Mucosa of descending colon (tissue), 3 donors: Measurements from ENCODE around the gene CTF1. TPM values are rescaled to one million over a fixed set of nuclear protein-coding genes. Genes with fewer than 3 reads are reported as not detected.

Experiments used
- ATAC-seq: fragments of 200-7000 bp; cut with Tn5 transposase; one replicate; pipeline ENCODE4 v1.9.1; 2020; ENCODE audit warnings: mild to moderate bottlenecking, moderate library complexity
- DNase-seq, 3 donors: peaks; one replicate each; pipeline ENCODE4 v3.0.0-alpha.2; 2020
- H3K36me3 ChIP-seq: fragments of 200-600 bp; one replicate; pipeline ENCODE4 v1.8.0; 2021; ENCODE audit warnings: low read depth, mild to moderate bottlenecking
- H3K4me1 ChIP-seq: fragments of 200-600 bp; one replicate; pipeline ENCODE4 v1.8.0; 2021; ENCODE audit warnings: low read depth, mild to moderate bottlenecking
- H3K4me3 ChIP-seq: fragments of 200-600 bp; one replicate; pipeline ENCODE4 v1.8.0; 2021; ENCODE audit warnings: mild to moderate bottlenecking
- H3K9me3 ChIP-seq: fragments of 200-600 bp; one replicate; pipeline ENCODE4 v1.8.0; 2021; ENCODE audit warnings: mild to moderate bottlenecking
- CTCF ChIP-seq: fragments of 200-600 bp; IDR thresholded peaks from one replicate; pipeline ENCODE4 v1.8.0; 2022; ENCODE audit warnings: antibody characterized with exemption, mild to moderate bottlenecking
- intact Hi-C, 2 donors: fragments of 100-400 bp; cut with DNase I in 1 of 2; cut with micrococcal nuclease in 1 of 2; formaldehyde crosslinking; loops; one replicate each; pipeline versions ENCODE4 v1.11.0 to v1.11.1; 2022; cut with DNase I, micrococcal nuclease
- total RNA-seq, 3 donors: library from RNA; stranded (reverse); fragmentation: NEBNext Ultra II Directional in 2 of 3; extraction: Animal tissue kit (Norgen Biotek cat#: 25700) in 2 of 3; gene quantifications; one replicate each; pipeline versions ENCODE4 v1.2.1 to v1.2.4, GENCODE V29; 2021 to 2023
- donor health status: DM: no; HTN: no; CAD: no; lungs with moderate emphysema.
- donor health status: DM: no; HTN: no; CAD: no.
- donor health status: DM: no; HTN: yes; CAD: no.

Gene CTF1
- total RNA-seq, 3 donors from 2014 or later = 1.1 to 7.6 (median 1.5) TPM

GRCh38 chr16:30904114-30904780 is 7.8 kb downstream of the CTF1 start:
- Histone ChIP-seq H3K4me1 (peaks cover 3% of the 10 kb centered on the region), H3K9me3 (no peaks in the 10 kb centered on the region), H3K36me3 (no peaks in the 10 kb centered on the region), H3K4me3 (no peak overlapping the region)
- no peak for TF ChIP-seq CTCF
- no peak for DNase-seq
- intact Hi-C loops = no loop called here
- ATAC-seq = no peak

- no peak for TF ChIP-seq CTCF
- ATAC-seq (no peak), DNase-seq (no peak)
- H3K4me3 ChIP-seq = no peak overlapping the region
- intact Hi-C loops = no loop called here
- no peaks in the 10 kb centered on the region for H3K4me1 ChIP-seq
- H3K36me3 ChIP-seq = no peaks in the 10 kb centered on the region
- no peaks in the 10 kb centered on the region for H3K9me3 ChIP-seq
These were observed 10.7 kb downstream of the CTF1 start for GRCh38 chr16:30907064-30907463.

GRCh38 chr16:30910427-30911029 is 14.1 kb downstream of the CTF1 start:
- no peak for ATAC-seq
- intact Hi-C loops = loop anchor here in 1 of 2 donors (5.0 kb wide), 1 partner anchor 73 kb away; no protein-coding TSS in a partner anchor
- H3K36me3 ChIP-seq = no peaks in the 10 kb centered on the region
- TF ChIP-seq CTCF = no peak
- no peaks in the 10 kb centered on the region for H3K9me3 ChIP-seq
- H3K4me1 ChIP-seq = no peaks in the 10 kb centered on the region
- H3K4me3 ChIP-seq = no peak overlapping the region
- DNase-seq = no peak

GRCh38 chr16:30912794-30913412 is 16.5 kb downstream of the CTF1 start:
- DNase-seq (no peak), ATAC-seq (no peak)
- no peaks in the 10 kb centered on the region for H3K36me3 ChIP-seq
- H3K4me3 ChIP-seq = no peak overlapping the region
- no peaks in the 10 kb centered on the region for H3K9me3 ChIP-seq
- H3K4me1 ChIP-seq = no peaks in the 10 kb centered on the region
- intact Hi-C loops = loop anchor here in 1 of 2 donors (5.0 kb wide), 1 partner anchor 76 kb away; no protein-coding TSS in a partner anchor
- no peak for TF ChIP-seq CTCF

GRCh38 chr16:30914830-30915229 is 18.4 kb downstream of the CTF1 start:
- ATAC-seq (no peak), DNase-seq (no peak)
- intact Hi-C loops = loop anchor here in 1 of 2 donors (5.0 kb wide), 1 partner anchor 78 kb away; no protein-coding TSS in a partner anchor

More at GRCh38 chr16:30914830-30915229, 18.4 kb downstream of the CTF1 start:
- Histone ChIP-seq H3K4me1 (no peaks in the 10 kb centered on the region), H3K9me3 (no peaks in the 10 kb centered on the region), H3K4me3 (no peak overlapping the region), H3K36me3 (no peaks in the 10 kb centered on the region)
- no peak for TF ChIP-seq CTCF
